Measurements from ENCODE around the gene UNC5CL. TPM values are rescaled to one million over a fixed set of nuclear protein-coding genes. Genes with fewer than 3 reads are reported as not detected.

Gene UNC5CL
- total RNA-seq, 1 donor from 2014 or later: 0.51 TPM

DNA sequence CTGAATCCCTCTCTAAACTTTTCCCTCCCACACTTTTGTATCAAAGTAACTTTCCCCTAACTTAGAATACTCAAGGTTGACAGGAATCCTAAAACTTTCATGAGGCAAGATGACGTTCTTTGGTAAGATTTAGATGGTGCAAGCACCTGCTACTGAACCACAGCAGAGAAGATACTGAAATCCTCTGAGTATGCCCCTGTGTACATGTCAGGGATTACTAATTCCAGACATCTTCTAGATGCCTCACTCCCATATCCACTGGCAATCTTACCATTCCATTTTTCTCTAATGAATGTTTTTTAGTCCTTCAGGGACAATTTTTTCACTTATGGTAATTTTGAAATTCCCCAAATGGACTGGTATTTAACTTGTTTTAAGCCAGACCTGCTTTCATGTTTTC is 23.0 kb upstream of the UNC5CL start:
- Mint-ChIP-seq H3K27me3 (ENCODE audit: unreplicated experiment) (no peaks in the 10 kb centered on the region), H3K36me3 (ENCODE audit: unreplicated experiment) (peaks cover 17% of the 10 kb centered on the region), H3K4me3 (ENCODE audit: unreplicated experiment) (no peak overlapping the region), H3K4me1 (ENCODE audit: unreplicated experiment) (peaks cover 16% of the 10 kb centered on the region), H3K9me3 (ENCODE audit: unreplicated experiment) (no peaks in the 10 kb centered on the region), H3K27ac (ENCODE audit: unreplicated experiment) (no peak overlapping the region)
- TF ChIP-seq, protein P1, sequence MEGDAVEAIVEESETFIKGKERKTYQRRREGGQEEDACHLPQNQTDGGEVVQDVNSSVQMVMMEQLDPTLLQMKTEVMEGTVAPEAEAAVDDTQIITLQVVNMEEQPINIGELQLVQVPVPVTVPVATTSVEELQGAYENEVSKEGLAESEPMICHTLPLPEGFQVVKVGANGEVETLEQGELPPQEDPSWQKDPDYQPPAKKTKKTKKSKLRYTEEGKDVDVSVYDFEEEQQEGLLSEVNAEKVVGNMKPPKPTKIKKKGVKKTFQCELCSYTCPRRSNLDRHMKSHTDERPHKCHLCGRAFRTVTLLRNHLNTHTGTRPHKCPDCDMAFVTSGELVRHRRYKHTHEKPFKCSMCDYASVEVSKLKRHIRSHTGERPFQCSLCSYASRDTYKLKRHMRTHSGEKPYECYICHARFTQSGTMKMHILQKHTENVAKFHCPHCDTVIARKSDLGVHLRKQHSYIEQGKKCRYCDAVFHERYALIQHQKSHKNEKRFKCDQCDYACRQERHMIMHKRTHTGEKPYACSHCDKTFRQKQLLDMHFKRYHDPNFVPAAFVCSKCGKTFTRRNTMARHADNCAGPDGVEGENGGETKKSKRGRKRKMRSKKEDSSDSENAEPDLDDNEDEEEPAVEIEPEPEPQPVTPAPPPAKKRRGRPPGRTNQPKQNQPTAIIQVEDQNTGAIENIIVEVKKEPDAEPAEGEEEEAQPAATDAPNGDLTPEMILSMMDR (IDR thresholded peaks at IDR 0.05): no peak
- no peak for DNase-seq (ENCODE audit: extremely low spot score, unreplicated experiment)

DNA sequence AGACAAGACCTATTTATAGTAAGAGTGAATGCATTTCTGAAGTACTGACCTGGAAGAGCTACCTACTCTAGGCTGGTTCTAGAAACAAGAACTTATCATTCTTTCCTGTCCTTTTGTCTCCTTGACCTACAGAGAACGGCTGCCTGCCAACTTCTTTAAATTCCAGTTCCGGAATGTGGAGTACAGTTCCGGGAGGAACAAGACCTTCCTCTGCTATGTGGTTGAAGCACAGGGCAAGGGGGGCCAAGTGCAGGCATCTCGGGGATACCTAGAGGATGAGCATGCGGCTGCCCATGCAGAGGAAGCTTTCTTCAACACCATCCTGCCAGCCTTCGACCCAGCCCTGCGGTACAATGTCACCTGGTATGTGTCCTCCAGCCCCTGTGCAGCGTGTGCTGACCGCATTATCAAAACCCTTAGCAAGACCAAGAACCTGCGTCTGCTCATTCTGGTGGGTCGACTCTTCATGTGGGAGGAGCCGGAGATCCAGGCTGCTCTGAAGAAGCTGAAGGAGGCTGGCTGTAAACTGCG is 22.2 kb upstream of the UNC5CL start:
- Mint-ChIP-seq H3K4me1 (ENCODE audit: unreplicated experiment) (peaks cover 10% of the 10 kb centered on the region), H3K9me3 (ENCODE audit: unreplicated experiment) (no peaks in the 10 kb centered on the region), H3K4me3 (ENCODE audit: unreplicated experiment) (no peak overlapping the region), H3K27me3 (ENCODE audit: unreplicated experiment) (no peaks in the 10 kb centered on the region), H3K36me3 (ENCODE audit: unreplicated experiment) (peaks cover 12% of the 10 kb centered on the region), H3K27ac (ENCODE audit: unreplicated experiment) (no peak overlapping the region)
- TF ChIP-seq, protein P1 (IDR thresholded peaks at IDR 0.05): no peak
- DNase-seq (ENCODE audit: extremely low spot score, unreplicated experiment): no peak

DNA sequence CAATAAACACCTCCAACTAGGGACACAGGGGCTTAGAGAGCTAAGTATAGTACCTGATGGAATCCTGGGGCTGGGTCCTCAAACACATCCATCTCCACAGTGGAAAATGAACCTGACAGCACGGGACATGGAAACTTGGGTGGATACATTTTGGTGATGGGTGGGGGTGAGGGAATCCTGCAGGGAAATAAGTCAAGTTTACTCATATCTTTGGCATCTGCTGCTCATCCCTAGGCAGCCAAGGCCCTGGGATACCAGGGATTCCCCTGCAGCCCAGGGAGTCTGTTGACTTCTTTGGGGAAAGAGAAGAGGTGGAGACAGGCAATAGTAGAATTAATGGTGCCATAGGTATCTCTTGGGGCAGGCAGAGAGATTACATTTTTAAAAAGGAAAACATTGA is 20.5 kb upstream of the UNC5CL start:
- no peaks in the 10 kb centered on the region for H3K27me3 Mint-ChIP-seq (ENCODE audit: unreplicated experiment)
- TF ChIP-seq, protein P1 (IDR thresholded peaks at IDR 0.05): no peak
- H3K4me1 Mint-ChIP-seq (ENCODE audit: unreplicated experiment): peaks cover 10% of the 10 kb centered on the region
- H3K4me3 Mint-ChIP-seq (ENCODE audit: unreplicated experiment): no peak overlapping the region
- no peak overlapping the region for H3K27ac Mint-ChIP-seq (ENCODE audit: unreplicated experiment)
- DNase-seq (ENCODE audit: extremely low spot score, unreplicated experiment): no peak
- peaks cover 10% of the 10 kb centered on the region for H3K36me3 Mint-ChIP-seq (ENCODE audit: unreplicated experiment)
- no peaks in the 10 kb centered on the region for H3K9me3 Mint-ChIP-seq (ENCODE audit: unreplicated experiment)

DNA sequence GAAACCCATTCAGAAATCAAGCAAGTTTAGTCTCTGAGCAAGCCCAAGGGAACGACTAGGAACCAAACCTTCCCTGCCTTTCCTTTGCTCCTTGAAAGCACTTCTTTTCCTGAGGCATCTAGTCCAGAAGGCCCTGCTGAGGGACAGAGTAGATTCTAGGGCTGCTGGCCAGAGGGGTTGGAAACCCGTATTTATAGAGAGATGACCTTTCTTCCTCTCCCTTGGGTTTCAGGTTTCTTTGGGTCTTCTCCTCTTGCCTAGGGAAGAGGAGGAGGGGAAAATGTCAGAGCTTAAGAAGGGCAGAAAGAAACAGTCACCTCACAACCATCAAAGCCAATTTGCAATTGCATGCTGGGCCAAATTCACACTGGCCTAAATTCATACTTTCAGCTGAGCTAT is 19.8 kb upstream of the UNC5CL start:
- no peak overlapping the region for H3K27ac Mint-ChIP-seq (ENCODE audit: unreplicated experiment)
- peaks cover 10% of the 10 kb centered on the region for H3K36me3 Mint-ChIP-seq (ENCODE audit: unreplicated experiment)
- TF ChIP-seq, protein P1 (IDR thresholded peaks at IDR 0.05): no peak
- peaks cover 10% of the 10 kb centered on the region for H3K4me1 Mint-ChIP-seq (ENCODE audit: unreplicated experiment)
- no peak overlapping the region for H3K4me3 Mint-ChIP-seq (ENCODE audit: unreplicated experiment)
- H3K27me3 Mint-ChIP-seq (ENCODE audit: unreplicated experiment): no peaks in the 10 kb centered on the region
- DNase-seq (ENCODE audit: extremely low spot score, unreplicated experiment): no peak
- no peaks in the 10 kb centered on the region for H3K9me3 Mint-ChIP-seq (ENCODE audit: unreplicated experiment)

DNA sequence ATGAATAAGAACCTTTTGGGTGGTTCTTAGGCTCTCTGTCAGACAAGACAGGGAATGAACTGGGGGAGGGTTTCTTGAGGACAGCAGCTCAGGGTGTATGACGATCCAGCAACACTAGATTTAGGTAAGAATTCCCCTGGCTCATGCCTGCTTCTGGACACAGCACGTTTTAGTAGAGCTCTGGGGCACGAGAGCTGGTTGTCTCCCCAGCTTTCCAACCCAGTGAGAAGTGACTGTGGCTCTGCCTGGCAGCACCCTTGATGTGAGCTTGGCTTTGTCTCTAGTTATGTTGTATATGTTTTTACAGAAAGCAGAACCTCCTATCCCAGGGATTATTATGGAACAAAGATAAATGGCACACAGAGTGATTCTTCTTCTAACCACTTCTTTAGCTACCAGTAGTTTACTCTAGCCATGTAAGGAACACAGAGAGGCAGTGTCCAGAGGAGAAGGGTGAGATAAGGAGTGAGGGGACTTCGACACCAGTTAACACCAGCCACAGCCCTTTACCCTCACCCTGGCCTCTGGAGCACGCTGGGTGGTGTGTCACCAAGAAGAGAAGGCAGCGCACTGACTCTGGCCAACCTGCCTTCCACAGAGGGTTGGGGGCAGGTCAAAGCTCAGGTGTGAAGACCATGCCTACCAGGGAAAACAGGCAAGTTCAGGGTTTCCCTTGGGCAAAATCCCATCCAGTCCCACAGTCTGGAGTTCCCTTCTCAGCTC is 17.9 kb upstream of the UNC5CL start:
- Mint-ChIP-seq H3K27ac (ENCODE audit: unreplicated experiment) (no peak overlapping the region), H3K36me3 (ENCODE audit: unreplicated experiment) (peaks cover 6% of the 10 kb centered on the region), H3K4me1 (ENCODE audit: unreplicated experiment) (peaks cover 13% of the 10 kb centered on the region), H3K27me3 (ENCODE audit: unreplicated experiment) (no peaks in the 10 kb centered on the region), H3K4me3 (ENCODE audit: unreplicated experiment) (no peak overlapping the region), H3K9me3 (ENCODE audit: unreplicated experiment) (no peaks in the 10 kb centered on the region)
- DNase-seq (ENCODE audit: extremely low spot score, unreplicated experiment): no peak
- TF ChIP-seq, protein P1 (IDR thresholded peaks at IDR 0.05): no peak

All from osteocyte (in vitro differentiated cells).